CD1c-positive myeloid dendritic cell (primary cell): ENCODE results near the gene PMS2.
"Not testable (repeated sequence)": the region's sequence is repeated elsewhere in the genome, so short reads cannot be mapped to it uniquely, and the experiment has no call there.

Source experiments
- DNase-seq: peaks from one replicate; pipeline ENCODE4 v3.0.0-alpha.2; 2016; ENCODE audit errors: extremely low spot score

Gene PMS2, protein sequence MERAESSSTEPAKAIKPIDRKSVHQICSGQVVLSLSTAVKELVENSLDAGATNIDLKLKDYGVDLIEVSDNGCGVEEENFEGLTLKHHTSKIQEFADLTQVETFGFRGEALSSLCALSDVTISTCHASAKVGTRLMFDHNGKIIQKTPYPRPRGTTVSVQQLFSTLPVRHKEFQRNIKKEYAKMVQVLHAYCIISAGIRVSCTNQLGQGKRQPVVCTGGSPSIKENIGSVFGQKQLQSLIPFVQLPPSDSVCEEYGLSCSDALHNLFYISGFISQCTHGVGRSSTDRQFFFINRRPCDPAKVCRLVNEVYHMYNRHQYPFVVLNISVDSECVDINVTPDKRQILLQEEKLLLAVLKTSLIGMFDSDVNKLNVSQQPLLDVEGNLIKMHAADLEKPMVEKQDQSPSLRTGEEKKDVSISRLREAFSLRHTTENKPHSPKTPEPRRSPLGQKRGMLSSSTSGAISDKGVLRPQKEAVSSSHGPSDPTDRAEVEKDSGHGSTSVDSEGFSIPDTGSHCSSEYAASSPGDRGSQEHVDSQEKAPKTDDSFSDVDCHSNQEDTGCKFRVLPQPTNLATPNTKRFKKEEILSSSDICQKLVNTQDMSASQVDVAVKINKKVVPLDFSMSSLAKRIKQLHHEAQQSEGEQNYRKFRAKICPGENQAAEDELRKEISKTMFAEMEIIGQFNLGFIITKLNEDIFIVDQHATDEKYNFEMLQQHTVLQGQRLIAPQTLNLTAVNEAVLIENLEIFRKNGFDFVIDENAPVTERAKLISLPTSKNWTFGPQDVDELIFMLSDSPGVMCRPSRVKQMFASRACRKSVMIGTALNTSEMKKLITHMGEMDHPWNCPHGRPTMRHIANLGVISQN

DNA sequence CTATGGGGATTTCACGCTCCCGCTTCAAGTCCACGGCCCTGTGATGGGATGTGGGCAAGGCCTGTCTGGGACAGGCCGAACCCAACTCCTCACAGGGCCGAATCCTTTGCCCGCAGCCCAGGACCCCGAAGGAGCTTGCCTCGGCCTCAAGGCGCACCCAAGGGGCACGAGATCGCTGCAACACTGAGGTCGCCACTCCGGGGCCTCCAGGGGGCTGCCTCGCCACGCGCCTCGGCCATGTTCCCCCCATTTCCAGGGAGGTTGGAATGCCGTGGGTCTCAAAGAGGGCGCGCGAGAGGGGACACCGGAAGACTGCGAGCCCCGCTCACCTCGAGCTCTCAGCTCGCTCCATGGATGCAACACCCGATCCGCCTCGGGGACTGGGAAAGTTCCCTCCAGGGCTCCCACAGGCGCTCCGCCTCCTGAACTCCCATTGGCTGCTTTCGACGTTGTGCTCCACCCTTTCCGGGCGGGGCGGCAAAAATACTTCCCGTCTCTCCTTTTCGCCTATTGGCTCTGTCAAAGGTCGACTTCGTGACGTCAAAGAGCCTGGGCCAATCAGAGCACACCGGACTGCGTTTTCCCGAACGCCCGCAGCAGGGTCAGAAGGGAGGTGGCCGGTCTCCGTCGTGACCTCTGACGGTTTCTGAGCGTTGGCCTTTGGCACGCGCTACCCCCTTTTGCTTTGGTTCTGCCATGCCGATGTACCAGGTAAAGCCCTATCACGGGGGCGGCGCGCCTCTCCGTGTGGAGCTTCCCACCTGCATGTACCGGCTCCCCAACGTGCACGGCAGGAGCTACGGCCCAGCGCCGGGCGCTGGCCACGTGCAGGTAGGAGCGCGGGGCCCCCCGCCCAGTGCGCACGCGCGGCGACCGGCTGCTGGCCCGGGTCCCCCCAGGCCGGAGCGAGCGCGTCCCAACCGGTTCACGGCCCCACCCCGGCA is at the start of gene PMS2, which contains the start of gene AIMP2:
TSS of gene PMS2 (minus strand) at position 382 of the 944 bp plus-strand sequence. CDS start at position 352, 30 bp downstream.
TSS of gene AIMP2 (plus strand) at position 605 of the 944 bp plus-strand sequence. CDS start at position 697, 92 bp downstream.
- DNase-seq: peak; percentile 99

DNA sequence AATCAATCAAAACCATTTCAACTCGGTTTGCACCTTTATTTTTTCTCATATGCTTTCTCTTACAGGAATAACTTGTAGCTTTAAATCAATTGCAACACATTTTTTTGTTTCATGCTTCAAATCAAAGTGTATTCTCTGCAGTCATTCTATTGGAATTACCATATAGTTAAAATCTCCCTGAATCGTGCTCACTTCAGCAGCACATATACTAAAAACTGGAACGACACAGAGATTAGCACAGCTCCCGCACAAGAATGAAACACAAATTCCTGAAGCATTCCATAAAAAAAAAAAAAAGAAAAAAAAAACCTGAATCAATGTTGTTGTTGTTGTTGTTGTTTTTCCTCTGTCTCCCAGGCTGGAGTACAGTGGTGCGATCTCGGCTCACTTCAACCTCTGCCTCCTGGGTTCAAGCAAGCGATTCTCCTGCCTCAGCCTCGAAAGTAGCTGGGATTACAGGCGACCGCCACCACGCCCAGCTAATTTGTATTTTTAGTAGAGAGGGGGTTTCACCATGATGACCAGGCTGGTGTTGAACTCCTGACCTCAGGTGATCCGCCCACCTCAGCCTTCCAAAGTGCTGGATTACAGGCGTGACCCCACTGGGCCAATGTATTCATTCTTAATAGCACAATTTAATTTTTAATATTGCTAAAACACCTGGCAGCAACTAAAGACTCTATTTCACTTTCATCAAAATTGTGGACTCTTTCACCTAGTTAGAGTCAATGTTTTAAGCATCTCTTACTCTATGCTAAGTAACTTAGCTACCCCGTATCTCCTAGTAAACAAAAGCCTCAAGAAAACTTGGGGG is 48.7 kb upstream of the PMS2 start:
- no peak for DNase-seq

DNA sequence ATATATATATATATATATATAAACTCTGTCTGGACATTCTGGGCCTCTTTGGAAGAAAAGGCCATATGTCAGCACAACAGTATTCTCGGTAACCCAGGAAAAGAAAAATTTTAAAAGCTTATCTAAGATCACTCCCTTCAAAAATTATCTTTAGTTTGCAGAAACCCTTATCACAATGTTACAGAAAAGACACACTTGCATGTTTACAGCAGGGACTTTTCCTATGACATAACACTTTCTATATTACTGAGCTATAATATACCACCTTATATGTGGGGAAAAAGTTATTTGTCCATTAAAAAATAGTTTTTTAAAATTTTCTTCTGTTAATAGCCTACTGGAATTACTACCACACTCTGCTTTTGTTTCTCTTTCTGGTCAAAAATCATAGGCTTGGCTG is 47.8 kb upstream of the PMS2 start:
- no peak for DNase-seq

DNA sequence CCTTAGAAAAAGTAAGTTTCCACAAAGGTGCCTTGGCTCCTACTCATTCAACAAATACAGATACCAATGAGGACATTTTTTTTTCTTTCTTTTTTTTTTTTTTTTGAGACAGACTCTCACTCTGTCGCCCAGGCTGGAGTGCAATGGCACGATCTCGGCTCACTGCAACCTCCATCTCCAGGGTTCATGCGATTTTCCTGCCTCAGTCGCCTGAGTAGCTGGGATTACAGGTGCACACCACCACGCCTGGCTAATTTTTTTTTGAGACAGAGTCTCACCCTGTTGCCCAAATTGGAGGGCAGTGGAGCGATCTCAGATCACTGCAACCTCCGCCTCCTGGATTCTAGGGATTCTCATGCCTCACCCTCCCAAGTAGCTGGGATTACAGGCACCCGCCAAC is 42.3 kb upstream of the PMS2 start:
- DNase-seq: not testable (repeated sequence)

DNA sequence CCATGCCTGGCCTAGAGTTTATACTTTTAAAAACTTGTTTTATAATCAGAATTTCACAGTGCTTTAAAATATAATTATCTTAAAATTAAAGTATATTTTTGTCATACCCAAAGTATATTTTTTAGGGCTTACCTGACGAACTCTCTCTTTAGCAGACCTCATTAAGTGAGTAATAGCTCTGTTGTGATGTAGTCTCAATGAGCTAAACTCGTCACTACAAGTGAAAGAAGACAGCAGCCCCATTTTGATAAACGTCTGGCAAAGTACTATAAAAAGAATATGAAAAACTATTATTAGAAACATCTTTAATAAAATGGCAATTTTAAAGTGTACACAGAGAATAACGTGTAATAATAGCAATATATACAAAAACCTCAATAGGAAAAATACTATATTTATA is 40.9 kb upstream of the PMS2 start:
- no peak for DNase-seq

DNA sequence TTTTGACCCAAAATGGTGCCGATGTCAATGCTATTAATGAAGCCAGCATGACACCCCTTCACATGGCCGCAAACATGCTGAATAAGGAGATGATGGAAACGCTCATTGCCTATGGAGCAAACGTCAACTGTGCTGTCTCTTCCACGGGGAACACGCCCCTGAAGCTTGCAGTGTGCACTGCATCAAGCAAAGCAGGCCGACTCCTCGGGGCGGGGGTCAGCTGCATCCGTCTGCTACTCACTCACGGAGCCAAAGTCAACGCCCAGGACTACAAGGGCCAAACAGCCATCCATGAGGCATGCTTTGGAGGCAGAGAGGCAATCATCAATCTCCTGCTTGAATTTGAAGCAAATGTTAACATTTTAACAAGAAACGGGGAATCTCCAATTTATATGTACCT is 26.8 kb upstream of the PMS2 start:
- no peak for DNase-seq

DNA sequence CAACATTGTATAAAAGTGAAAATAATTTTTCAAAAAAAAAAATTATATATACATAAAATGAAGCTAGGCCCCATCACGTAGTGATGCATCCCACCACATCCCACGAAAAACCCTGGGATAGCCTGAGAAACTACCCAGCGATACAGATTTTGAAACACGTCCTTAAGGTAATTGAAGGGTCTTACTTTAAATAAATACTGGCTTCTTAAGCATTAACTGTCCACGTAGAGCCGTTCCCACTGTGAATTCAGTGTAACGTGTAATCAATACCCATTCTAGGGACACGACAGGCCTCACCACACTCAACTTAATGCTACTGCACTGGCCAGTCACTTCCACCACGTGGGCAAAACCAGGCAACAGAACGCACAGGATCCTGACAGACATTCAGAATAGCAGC is 26.3 kb upstream of the PMS2 start:
- no peak for DNase-seq

DNA sequence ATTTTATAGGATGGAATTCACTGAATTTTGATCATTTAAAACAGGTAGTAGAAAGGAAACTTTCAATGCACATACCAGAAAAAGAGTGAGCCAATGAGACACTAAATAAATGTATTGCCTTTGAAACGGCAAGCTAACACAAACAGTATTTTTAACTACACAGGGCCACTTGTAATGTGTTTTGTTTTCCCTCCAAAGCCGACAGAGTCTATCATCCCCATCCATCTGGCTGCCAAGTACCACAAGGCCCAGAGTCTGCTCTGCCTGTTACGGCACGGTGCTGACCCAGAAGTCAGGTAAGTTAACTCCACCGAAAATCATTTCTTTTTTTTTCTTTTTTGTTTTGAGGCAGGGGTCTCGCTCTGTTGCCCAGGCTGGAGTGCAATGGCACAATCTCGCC is 23.8 kb upstream of the PMS2 start:
- no peak for DNase-seq

DNA sequence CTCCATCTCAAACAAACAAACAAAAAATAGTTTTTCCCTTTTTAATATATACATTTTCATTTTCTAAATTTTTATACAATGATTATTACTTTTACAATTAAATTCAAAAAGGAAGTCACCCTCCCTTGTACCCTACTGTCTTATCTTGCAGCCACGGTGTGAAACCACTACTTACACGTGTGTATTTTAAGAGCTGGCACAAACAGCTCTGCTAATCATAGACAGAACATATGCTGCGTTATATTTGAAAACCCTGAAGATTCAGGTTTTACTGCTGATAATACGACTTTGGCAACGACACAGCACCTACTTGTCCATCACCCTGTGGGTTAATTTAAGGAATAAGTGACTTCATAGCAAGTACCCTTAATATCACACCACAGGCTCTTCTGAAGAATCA is 23.3 kb upstream of the PMS2 start:
- DNase-seq: no peak

DNA sequence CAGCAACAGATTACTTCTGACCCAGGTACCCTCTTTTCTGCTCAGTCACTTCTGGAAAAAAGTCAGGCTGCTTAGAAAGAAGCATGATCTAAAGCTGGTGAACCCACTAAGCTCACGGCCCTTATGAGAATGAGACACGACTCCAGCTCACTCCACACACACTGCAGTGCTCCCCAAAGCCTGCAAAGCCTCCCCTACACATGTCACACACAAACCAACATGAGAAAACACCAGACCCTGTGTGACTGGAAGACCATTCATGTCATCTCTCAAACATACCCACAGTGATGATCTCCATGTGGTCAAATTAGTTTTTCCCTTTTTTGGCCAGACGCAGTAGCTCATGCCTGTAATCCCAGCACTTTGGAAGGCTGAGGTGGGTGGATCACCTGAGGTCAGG is 22.7 kb upstream of the PMS2 start:
- no peak for DNase-seq

DNA sequence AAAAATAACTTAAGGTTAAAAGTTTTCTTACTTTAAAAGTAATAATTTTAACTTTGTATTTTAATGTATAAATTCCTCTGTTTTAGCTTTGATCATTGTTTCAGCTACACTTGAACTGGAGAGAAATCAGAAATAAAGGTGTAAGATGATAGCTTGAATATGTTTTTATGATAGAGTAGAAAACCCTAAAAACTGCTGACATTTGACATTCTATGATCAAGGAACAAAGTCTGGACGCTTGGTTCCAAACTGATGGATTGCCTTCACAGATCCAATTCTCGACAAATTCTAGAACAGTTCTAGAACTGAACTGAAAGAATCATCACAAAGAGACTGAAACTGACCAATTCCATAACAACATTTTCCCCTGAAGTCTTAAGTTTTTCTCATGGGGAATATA is 22.1 kb upstream of the PMS2 start, which contains the start of gene ANKRD61:
TSS of gene ANKRD61 (plus strand) at position 389 of the 400 bp plus-strand sequence. CDS start at position 389, 0 bp downstream.
- DNase-seq: no peak

DNA sequence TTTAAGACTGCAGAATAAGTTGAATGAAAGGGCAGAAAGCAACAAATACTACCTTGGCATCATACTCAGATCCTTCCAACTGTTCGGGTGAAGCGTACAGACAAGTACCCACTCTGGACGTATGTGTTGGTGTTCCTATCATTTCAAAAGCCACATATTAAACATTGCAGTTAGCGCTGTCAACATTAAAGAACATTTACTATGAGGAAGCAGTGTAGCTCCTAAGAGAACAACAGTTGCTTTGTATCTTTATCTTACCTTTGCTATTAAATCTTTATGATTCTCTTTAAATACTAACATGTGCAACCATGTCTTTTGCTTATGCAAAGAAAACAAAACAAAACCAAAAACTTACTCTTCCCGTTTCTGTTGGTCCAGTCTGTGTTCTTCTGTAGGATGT is 19.7 kb upstream of the PMS2 start:
- no peak for DNase-seq

DNA sequence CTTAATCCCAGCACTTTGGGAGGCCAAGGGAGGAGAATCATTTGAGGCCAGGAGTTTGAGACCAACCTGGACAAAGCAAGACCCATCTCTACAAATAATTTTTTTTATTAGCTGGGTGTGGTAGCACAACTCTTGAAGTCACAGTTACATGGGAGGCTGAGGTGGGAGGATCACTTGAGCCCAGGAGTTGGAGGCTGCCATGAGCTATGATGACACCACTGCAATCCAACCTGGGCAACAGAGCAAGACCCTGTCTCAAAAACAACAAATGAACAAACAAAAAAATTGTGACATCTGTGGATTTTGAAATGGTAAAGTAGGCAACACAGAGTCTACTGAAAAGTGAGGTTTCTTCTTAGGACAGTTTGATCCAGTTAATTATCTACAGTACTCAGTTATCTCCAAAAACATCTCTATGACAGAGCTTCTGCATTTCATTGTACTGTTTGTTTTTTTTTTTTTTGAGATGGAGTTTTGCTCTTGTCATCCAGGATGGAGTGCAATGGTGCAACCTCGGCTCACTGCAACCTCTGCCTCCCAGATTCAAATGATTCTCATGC is 19.0 kb upstream of the PMS2 start:
- no peak for DNase-seq

DNA sequence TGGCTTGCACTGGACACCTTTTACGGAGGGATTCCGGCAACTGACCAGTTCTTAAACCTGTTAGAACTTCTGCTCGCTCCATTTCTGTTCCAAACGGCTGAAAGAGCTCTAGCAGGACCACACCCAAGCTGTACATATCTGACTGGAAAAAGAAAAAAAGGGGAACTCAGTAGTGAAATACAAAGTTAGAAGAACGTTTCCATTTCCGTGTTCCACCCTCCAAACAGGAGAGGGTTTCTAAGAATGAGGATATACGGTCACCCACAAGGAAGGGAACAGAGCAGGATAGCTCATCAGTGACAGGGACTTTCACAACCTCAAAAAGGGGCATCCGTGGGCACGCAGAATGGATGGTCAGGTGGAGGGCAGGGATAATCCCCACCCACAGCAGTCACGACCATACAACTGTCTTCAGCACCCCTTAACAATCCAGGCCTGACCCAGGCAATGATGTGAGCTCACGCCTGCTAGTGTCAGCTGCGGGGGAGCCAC is 18.0 kb upstream of the PMS2 start:
- DNase-seq: peak; percentile 93

DNA sequence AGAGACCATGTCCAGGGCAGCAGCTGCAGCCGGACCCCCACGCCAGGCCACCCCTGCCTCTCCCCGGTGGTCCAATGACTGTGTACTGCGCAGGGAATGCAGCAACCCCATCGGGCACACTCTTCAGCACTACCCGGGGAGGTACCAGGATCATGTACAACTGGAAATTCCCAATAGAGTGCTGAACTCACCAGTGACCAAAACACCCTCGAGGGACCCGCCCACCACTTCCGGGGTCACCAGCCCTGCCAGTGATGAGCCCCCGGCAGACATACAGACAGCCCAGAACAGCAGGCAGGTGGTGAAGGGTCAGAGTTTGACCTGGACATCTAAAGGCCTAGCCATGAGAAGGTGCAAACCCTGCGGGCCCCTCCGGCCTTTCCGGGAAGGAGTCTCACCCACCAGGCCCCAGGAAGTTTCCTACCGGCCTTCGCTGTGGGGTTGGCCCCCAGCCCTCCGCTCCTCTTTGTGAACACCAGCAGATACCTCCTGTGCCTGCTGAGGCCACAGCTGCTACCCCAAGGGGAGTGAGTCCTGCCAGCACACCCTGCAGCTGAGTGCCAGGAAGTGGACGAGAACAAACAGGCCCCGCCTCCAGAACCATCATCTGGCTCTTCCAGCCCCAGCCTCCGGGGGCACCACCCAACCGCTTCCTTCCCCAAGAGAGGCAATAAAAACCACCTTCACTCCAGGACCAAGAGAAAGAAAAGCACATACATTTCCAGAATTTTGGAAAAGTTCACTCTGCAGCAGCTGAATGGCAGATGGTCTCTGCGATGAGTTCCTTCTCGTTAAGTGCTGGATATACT is 17.4 kb upstream of the PMS2 start:
- DNase-seq: peak; percentile 79

DNA sequence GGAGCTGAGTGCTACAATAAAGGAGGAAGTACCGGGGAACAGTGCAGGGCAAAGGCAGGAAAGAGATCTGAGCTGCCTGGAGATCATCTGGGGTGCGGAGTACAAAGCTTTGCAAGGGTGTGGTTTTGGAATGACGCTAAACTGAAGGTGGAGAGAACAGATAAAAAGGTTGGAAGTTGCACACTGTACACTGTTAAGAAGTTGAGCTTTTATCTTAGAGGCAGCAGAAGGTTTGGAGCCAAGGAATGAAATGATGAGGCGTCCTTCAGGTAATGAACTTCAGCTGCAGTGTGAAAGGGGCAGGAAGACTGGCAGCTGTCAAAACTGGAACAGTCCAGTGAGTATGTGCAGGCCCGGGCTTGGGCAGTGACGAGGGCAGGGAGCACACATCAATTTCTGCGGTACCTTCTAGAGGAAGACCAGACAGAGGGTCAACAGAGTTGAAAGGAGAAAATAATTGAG is 15.2 kb upstream of the PMS2 start:
- peak; percentile 23 for DNase-seq

DNA sequence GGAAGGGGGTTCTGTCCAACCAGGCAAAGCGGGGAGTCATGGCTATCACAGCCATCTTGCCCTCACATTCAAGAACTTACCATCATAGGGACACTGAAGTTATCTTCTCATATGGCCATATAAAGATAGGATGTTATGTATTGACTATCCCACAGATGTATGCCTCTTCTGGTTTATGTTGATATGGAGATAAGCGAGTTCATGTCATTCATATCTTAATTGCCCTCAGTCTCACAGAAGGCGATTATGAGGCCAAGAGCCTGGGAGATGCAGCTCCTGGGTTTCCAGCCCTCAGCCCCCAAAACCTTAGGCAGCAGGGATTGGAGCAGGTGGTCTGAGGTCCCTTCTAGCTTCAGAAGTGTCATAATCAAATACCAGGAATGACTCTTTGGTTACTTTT is 13.9 kb upstream of the PMS2 start:
- DNase-seq: no peak

DNA sequence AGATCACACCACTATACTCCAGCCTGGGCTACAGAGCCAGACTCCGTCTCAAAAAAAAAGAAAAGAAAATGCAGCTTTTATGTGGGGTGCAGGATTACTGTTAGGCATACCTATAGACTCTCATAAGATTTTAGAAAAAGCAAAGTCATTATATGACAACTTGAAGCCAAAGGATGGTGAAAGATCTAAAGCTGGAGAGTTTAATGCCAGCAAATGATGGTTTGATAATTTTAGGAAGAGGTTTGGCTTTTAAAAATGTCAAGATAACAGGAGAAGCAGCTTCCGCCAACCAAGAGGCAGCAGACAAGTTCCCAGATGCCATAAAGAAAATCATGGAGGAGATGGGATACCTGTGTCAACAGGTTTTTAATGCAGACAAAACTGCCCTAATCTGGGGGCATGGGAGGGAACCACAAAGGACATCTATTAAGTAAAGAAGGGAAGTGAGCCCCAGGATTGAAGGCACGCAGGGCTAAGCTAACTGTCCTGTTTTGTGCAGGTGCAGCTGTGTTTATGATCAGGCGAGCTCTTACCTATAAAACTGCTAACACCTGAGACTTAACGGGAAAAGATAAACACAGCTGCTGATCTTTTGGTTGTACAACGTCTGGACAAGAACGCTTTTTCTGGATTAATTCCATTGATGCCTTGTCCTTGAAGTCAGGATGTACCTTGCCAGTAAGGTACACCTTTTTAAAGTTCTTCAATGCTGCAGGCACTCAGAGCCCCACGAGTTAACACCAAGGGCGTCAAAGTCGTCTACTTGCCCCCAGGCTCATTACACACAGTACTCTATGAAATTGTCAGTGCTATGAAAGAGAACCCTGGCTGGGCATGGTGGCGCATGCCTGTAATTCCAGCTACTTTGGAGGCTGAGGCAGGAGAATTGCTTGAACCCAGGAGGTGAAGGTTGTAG is 11.8 kb upstream of the PMS2 start:
- DNase-seq: no peak
